Panc1 (cell line): ENCODE results near the gene NEAT1. TPM values are rescaled to one million over a fixed set of nuclear protein-coding genes. Genes with fewer than 3 reads are reported as not detected.

Experiments used
- ATAC-seq: fragments of 200-7000 bp; cut with Tn5 transposase; 2 replicates; pipeline ENCODE4 v1.9.1; 2020; ENCODE audit warnings: mild to moderate bottlenecking, moderate library complexity
- BruUV-seq: library from RNA; stranded (reverse); fragments of 400-500 nt; replicated peaks from 2 replicates; lab custom pipeline; 2021; lab: Mats Ljungman, UMichigan
- CTCF ChIA-PET: fragments of 300-600 bp; sonication (Branson Sonifier 250); formaldehyde crosslinking; loops from one replicate; lab custom pipeline; 2022; ENCODE audit warnings: antibody characterized with exemption; lab: Charles Lee
- POLR2A ChIA-PET: fragments of 300-600 bp; sonication (Branson Sonifier 250); formaldehyde crosslinking; loops from one replicate; lab custom pipeline; 2022; ENCODE audit warnings: antibody characterized with exemption; lab: Charles Lee
- DNase-seq: peaks from one replicate; pipeline ENCODE4 v3.0.0-alpha.2; 2010; ENCODE audit warnings: low read depth, low spot score
- H3K27ac ChIP-seq: 2 replicates; pipeline ENCODE4 v1.5.1; 2011; ENCODE audit warnings: mild to moderate bottlenecking, low read length, inconsistent platforms
- H3K27me3 ChIP-seq: fragments of 200-500 bp; sonication (Bioruptor generic); 2 replicates; pipeline ENCODE4 v1.6.0; 2014; ENCODE audit warnings: low read length, inconsistent platforms; ENCODE audit not compliant: control insufficient read depth, insufficient read depth
- H3K36me3 ChIP-seq: fragments of 200-500 bp; sonication (Bioruptor generic); 2 replicates; pipeline ENCODE4 v1.5.1; 2014; ENCODE audit warnings: inconsistent platforms, mild to moderate bottlenecking, low read length, moderate library complexity; ENCODE audit not compliant: control insufficient read depth, insufficient read depth
- H3K4me1 ChIP-seq: 2 replicates; pipeline ENCODE4 v1.5.1; 2011; ENCODE audit warnings: inconsistent platforms, mild to moderate bottlenecking, low read length, moderate library complexity; ENCODE audit not compliant: control insufficient read depth, insufficient read depth
- H3K4me3 ChIP-seq, 2 experiments: 2 replicates each; pipeline ENCODE4 v1.5.1; 2011 to 2012; ENCODE audit warnings: low read depth in 2 of 2, low read length in 2 of 2, mild to moderate bottlenecking in 2 of 2, inconsistent platforms in 1 of 2, moderate library complexity in 1 of 2
- H3K9me3 ChIP-seq: fragments of 200-500 bp; sonication (Bioruptor generic); 2 replicates; pipeline ENCODE4 v1.5.1; 2014; ENCODE audit warnings: low read depth, mild to moderate bottlenecking, inconsistent platforms, low read length, moderate library complexity; ENCODE audit not compliant: control insufficient read depth, insufficient read depth
- CTCF ChIP-seq: fragments of 450-650 bp; IDR thresholded peaks from 2 replicates; pipeline ENCODE4 v1.5.1; 2017; ENCODE audit warnings: mild to moderate bottlenecking
- POLR2AphosphoS5 ChIP-seq: IDR thresholded peaks from 2 replicates; pipeline ENCODE4 v1.6.1; 2012; ENCODE audit warnings: mild to moderate bottlenecking, low read depth, low read length, moderate library complexity
- REST ChIP-seq, 2 experiments: IDR thresholded peaks; 2 replicates each; pipeline ENCODE4 v1.6.1; 2011 to 2012; ENCODE audit warnings: low read depth in 2 of 2, control low read depth in 1 of 2, low read length in 1 of 2, mild to moderate bottlenecking in 1 of 2, moderate library complexity in 1 of 2; ENCODE audit not compliant: insufficient read depth in 1 of 2
- SIN3A ChIP-seq: IDR thresholded peaks from 2 replicates; pipeline ENCODE4 v1.6.1; 2012; ENCODE audit warnings: low read depth, mild to moderate bottlenecking, low read length, moderate library complexity, borderline replicate concordance; ENCODE audit not compliant: insufficient read depth
- TCF7L2 ChIP-seq: IDR thresholded peaks from 2 replicates; pipeline ENCODE4 v1.6.1; 2011; ENCODE audit warnings: mild to moderate bottlenecking, low read depth, low read length, inconsistent platforms
- in situ Hi-C: cut with HindIII; loops from 2 replicates; pipeline ENCODE4 v1.10.0; 2016; ENCODE audit warnings: low sequenced_read_pairs, low pct_unique_long_range_greater_than_20kb
- intact Hi-C: fragments of 100-400 bp; cut with micrococcal nuclease; formaldehyde crosslinking; loops from one replicate; pipeline ENCODE4 v1.10.0; 2022; ENCODE audit not compliant: unreplicated experiment
- total RNA-seq: library from RNA; stranded (reverse); gene quantifications from one replicate; pipeline ENCODE4 v1.2.1, GENCODE V29; 2021; ENCODE audit not compliant: unreplicated experiment

NEAT1 gene
- total RNA-seq, 1 experiment from 2014 or later, result 731 TPM

- DNase-seq (no peak), ATAC-seq (no peak)
- Histone ChIP-seq H3K4me3 (no peak overlapping the region), H3K27me3 (no peaks in the 10 kb centered on the region), H3K36me3 (no peaks in the 10 kb centered on the region), H3K4me1 (peaks cover 19% of the 10 kb centered on the region), H3K9me3 (no peaks in the 10 kb centered on the region), H3K27ac (peak overlapping the region; percentile 23; the same call in 1 of the 2 replicates)
- no TSS peak for BruUV-seq
- ChIA-PET POLR2A (interaction anchor here (0.9 kb wide), 1 partner anchor 44 kb away, joined by 3 read pairs; the partner anchor contains the start of gene NEAT1), CTCF (no interaction called here)
- in situ Hi-C loops, result no loop called here
- TF ChIP-seq POLR2AphosphoS5 (no peak), CTCF (no peak; the same call in 1 of the 2 replicates), REST (IDR thresholded peaks at IDR 0.05; ENCODE audit: insufficient read depth in 1 of 2, low read depth in 2 of 2, low read length in 1 of 2) (no peak), SIN3A (no peak), TCF7L2 (no peak)
- intact Hi-C loops, result no loop called here
Measured at GRCh38 chr11:65378208-65378927, 44.2 kb upstream of the NEAT1 start.

GRCh38 chr11:65378928-65379638 is 43.5 kb upstream of the NEAT1 start:
- ChIA-PET POLR2A (no interaction called here), CTCF (interaction anchor here (0.5 kb wide), 1 partner anchor 78 kb away, joined by 9 read pairs; no protein-coding TSS in a partner anchor)
- H3K4me1 ChIP-seq, result peaks cover 21% of the 10 kb centered on the region
- no peak for TF ChIP-seq CTCF
- TF ChIP-seq REST (IDR thresholded peaks at IDR 0.05; ENCODE audit: insufficient read depth in 1 of 2, low read depth in 2 of 2, low read length in 1 of 2), result no peak
- no peak for TF ChIP-seq TCF7L2
- TF ChIP-seq SIN3A, result no peak
- TF ChIP-seq POLR2AphosphoS5, result no peak
- H3K27me3 ChIP-seq, result no peaks in the 10 kb centered on the region
- no peak overlapping the region for H3K4me3 ChIP-seq
- in situ Hi-C loops (no loop called here), intact Hi-C loops (no loop called here)
- DNase-seq (no peak), ATAC-seq (no peak)
- H3K9me3 ChIP-seq, result no peaks in the 10 kb centered on the region
- BruUV-seq, result no TSS peak
- H3K27ac ChIP-seq, result no peak overlapping the region; the same call in 1 of the 2 replicates
- H3K36me3 ChIP-seq, result no peaks in the 10 kb centered on the region
